Kidney epithelial cell (primary cell): ENCODE results near the gene TRIM39. TPM values are rescaled to one million over a fixed set of nuclear protein-coding genes. Genes with fewer than 3 reads are reported as not detected.
"Not testable (repeated sequence)": the region's sequence is repeated elsewhere in the genome, so short reads cannot be mapped to it uniquely, and the experiment has no call there.

ENCODE experiments used
- DNase-seq: peaks from one replicate; pipeline ENCODE4 v3.0.0-alpha.2; 2010; ENCODE audit warnings: low read depth
- H3K27me3 ChIP-seq: 2 replicates; pipeline ENCODE4 v1.6.0; 2011; ENCODE audit warnings: low read length; ENCODE audit not compliant: control insufficient read depth, insufficient read depth
- H3K36me3 ChIP-seq: 2 replicates; pipeline ENCODE4 v1.5.1; 2011; ENCODE audit warnings: low read length; ENCODE audit not compliant: control insufficient read depth, insufficient read depth
- H3K4me3 ChIP-seq: 2 replicates; pipeline ENCODE4 v1.5.1; 2011; ENCODE audit warnings: low read depth, mild to moderate bottlenecking, control low read depth, low read length
- CTCF ChIP-seq: IDR thresholded peaks from 2 replicates; pipeline ENCODE4 v1.5.1; 2011; ENCODE audit warnings: mild to moderate bottlenecking, moderate library complexity, low read length, control low read depth, inconsistent platforms; ENCODE audit not compliant: insufficient read depth, poor library complexity, severe bottlenecking
- total RNA-seq: library from RNA; depleted of rRNA; stranded (reverse); fragments of >200 nt; gene quantifications from 2 replicates; pipeline ENCODE4 v1.2.3, GENCODE V29; 2015

TRIM39 gene
- total RNA-seq, 1 donor from 2014 or later = 16.1 TPM

- TF ChIP-seq CTCF = no peak
- Histone ChIP-seq H3K36me3 (no peaks in the 10 kb centered on the region), H3K4me3 (no peak overlapping the region), H3K27me3 (peaks cover 32% of the 10 kb centered on the region)
- DNase-seq = no peak
These were observed 32.5 kb downstream of the TRIM39 start for GRCh38 chr6:30359276-30359675.

GRCh38 chr6:30360139-30360538 is 33.4 kb downstream of the TRIM39 start:
- Histone ChIP-seq H3K36me3 (no peaks in the 10 kb centered on the region), H3K4me3 (no peak overlapping the region), H3K27me3 (peaks cover 32% of the 10 kb centered on the region)
- no peak for DNase-seq
- TF ChIP-seq CTCF = no peak

- no peak for DNase-seq
- TF ChIP-seq CTCF = no peak
- H3K4me3 ChIP-seq = no peak overlapping the region
- peaks cover 35% of the 10 kb centered on the region for H3K27me3 ChIP-seq
- no peaks in the 10 kb centered on the region for H3K36me3 ChIP-seq
These were observed 34.9 kb downstream of the TRIM39 start for GRCh38 chr6:30361661-30362060.

DNA sequence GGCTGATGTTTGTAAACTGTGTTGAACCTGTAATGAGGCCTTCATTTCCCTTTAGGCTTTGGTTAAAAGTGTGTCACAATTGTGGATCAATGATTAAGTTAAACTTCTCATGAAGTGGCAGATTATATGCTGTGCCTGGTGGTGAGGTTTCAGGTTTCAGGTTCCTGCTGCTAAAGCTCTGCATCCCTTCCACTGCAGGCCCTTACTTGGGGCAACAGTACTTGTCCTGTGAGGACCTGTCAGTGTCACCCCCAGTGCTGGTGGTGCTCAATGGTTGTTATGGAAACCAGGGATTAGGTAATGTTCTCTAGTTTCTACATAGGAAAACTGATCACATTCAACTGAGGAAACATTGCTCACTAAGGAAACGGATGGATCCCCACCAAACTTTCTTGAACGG is 36.7 kb downstream of the TRIM39 start:
- Histone ChIP-seq H3K4me3 (no peak overlapping the region), H3K27me3 (peaks cover 29% of the 10 kb centered on the region), H3K36me3 (no peaks in the 10 kb centered on the region)
- TF ChIP-seq CTCF = no peak
- DNase-seq = no peak

GRCh38 chr6:30364591-30364990 is 37.9 kb downstream of the TRIM39 start:
- no peak for TF ChIP-seq CTCF
- Histone ChIP-seq H3K27me3 (peaks cover 24% of the 10 kb centered on the region), H3K4me3 (no peak overlapping the region), H3K36me3 (no peaks in the 10 kb centered on the region)
- DNase-seq = no peak

DNA sequence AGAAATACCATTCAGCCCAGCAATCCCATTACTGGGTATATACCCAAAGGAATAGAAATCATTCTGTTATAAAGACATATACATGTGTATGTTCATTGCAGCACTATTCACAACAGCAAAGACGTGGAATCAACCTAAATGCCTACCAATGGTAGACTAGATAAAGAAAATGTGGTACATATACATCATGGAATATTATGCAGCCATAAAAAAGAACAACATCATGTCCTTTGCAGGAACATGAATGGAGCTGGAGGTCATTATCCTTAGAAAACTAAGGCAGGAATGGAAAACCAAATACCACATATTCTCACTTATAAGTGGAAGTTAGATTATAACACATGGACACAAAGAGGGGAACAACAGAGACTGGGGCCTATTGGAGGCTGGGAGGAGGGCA is 42.6 kb downstream of the TRIM39 start:
- H3K36me3 ChIP-seq, H3K4me3 ChIP-seq, DNase-seq: not testable (repeated sequence)
- H3K27me3 ChIP-seq = peaks cover 11% of the 10 kb centered on the region
